GM23248 (cell line): Measurements from ENCODE around the gene SDC3. TPM values are rescaled to one million over a fixed set of nuclear protein-coding genes. Genes with fewer than 3 reads are reported as not detected.

Source experiments
- DNase-seq: peaks from one replicate; pipeline ENCODE4 v3.0.0-alpha.2; 2015
- H2AFZ ChIP-seq: fragments of 200-600 bp; sonication (generic); 2 replicates; pipeline ENCODE4 v1.6.1; 2016; ENCODE audit warnings: antibody characterized with exemption
- H3F3A ChIP-seq: fragments of 200-600 bp; sonication (generic); 2 replicates; pipeline ENCODE4 v1.6.1; 2016; ENCODE audit warnings: mild to moderate bottlenecking, antibody characterized with exemption, mixed run types; ENCODE audit not compliant: insufficient read depth
- H3K27ac ChIP-seq: fragments of 200-600 bp; sonication (generic); 2 replicates; pipeline ENCODE4 v1.5.1; 2016; ENCODE audit warnings: mild to moderate bottlenecking
- H3K27me3 ChIP-seq: fragments of 200-600 bp; sonication (generic); replicated peaks from 2 replicates; pipeline ENCODE4 v1.6.1; 2016; ENCODE audit warnings: mild to moderate bottlenecking; ENCODE audit not compliant: insufficient read depth
- H3K36me3 ChIP-seq: fragments of 200-600 bp; sonication (generic); 2 replicates; pipeline ENCODE4 v1.6.1; 2016; ENCODE audit warnings: low read depth, mild to moderate bottlenecking
- H3K4me1 ChIP-seq: fragments of 200-600 bp; sonication (generic); 2 replicates; pipeline ENCODE4 v1.6.1; 2016; ENCODE audit warnings: mild to moderate bottlenecking; ENCODE audit not compliant: insufficient read depth
- H3K4me2 ChIP-seq: fragments of 200-600 bp; sonication (generic); one replicate; pipeline ENCODE4 v1.6.1; 2016; ENCODE audit warnings: mild to moderate bottlenecking; ENCODE audit not compliant: unreplicated experiment
- H3K4me3 ChIP-seq: fragments of 200-600 bp; sonication (generic); 2 replicates; pipeline ENCODE4 v1.5.1; 2016; ENCODE audit warnings: mild to moderate bottlenecking
- H3K79me2 ChIP-seq: fragments of 200-600 bp; sonication (generic); 2 replicates; pipeline ENCODE4 v1.6.1; 2016; ENCODE audit warnings: mild to moderate bottlenecking; ENCODE audit not compliant: insufficient read depth
- H3K9ac ChIP-seq: fragments of 200-600 bp; sonication (generic); 2 replicates; pipeline ENCODE4 v1.6.1; 2016; ENCODE audit warnings: mild to moderate bottlenecking
- H3K9me2 ChIP-seq: fragments of 200-600 bp; sonication (generic); 2 replicates; pipeline ENCODE4 v1.6.1; 2016; ENCODE audit warnings: mixed run types, mild to moderate bottlenecking, moderate library complexity; ENCODE audit not compliant: insufficient read depth
- H3K9me3 ChIP-seq: fragments of 200-600 bp; sonication (generic); one replicate; pipeline ENCODE4 v1.6.1; 2017; ENCODE audit warnings: low read depth
- H4K20me1 ChIP-seq: fragments of 200-600 bp; sonication (generic); 2 replicates; pipeline ENCODE4 v1.6.0; 2016; ENCODE audit not compliant: insufficient read depth
- EZH2 ChIP-seq: fragments of 200-600 bp; sonication (generic); IDR thresholded peaks from 2 replicates; pipeline ENCODE4 v1.6.1; 2018; ENCODE audit warnings: antibody characterized with exemption, mild to moderate bottlenecking; ENCODE audit not compliant: insufficient read depth, poor library complexity, severe bottlenecking
- EZH2phosphoT487 ChIP-seq: fragments of 200-600 bp; sonication (generic); IDR thresholded peaks from 2 replicates; pipeline ENCODE4 v1.6.1; 2018; ENCODE audit warnings: antibody characterized with exemption, moderate library complexity, mild to moderate bottlenecking, low read depth; ENCODE audit not compliant: insufficient read depth
- WGBS, 2 experiments: methylation state at CpG; one replicate each; pipeline ENCODE4 v1.1.6; 2015 to 2017; ENCODE audit warnings: low lambda C conversion rate in 2 of 2, low coverage in 1 of 2; ENCODE audit errors: missing lambda C conversion rate in 2 of 2; 5-methylcytosine and 5-hydroxymethylcytosine counted together
- in situ Hi-C: fragments of 300-500 bp; cut with MboI; formaldehyde crosslinking; loops from 2 replicates; pipeline ENCODE4 v1.15.0; 2020
- polyA plus RNA-seq: library from polyadenylated mRNA; unstranded; fragments of >200 nt; fragmentation: Nextera tagmentation; extraction: Ambion mirVana; gene quantifications from 2 replicates; pipeline ENCODE4 v1.2.1, GENCODE V29; 2016
- total RNA-seq: library from RNA; depleted of rRNA; stranded (reverse); fragments of >200 nt; shearing (Covaris generic); gene quantifications from 2 replicates; pipeline ENCODE4 v1.2.3, GENCODE V29; 2014

SDC3 gene
- total and polyA plus RNA-seq, 2 experiments from 2014 or later: 6.9 to 39.7 TPM

- DNase-seq: no peak
- no peaks in the 10 kb centered on the region for H3K27me3 ChIP-seq
- no peak overlapping the region for H2AFZ ChIP-seq
- H3F3A ChIP-seq: 0 out of 2 replicates have a peak, but pooled peaks cover 3% of the 10 kb centered on the region
- no peak overlapping the region for H3K4me3 ChIP-seq
- H3K9me3 ChIP-seq: no peaks in the 10 kb centered on the region
- no peaks in the 10 kb centered on the region for H3K36me3 ChIP-seq
- in situ Hi-C loops: no loop called here
- no peaks in the 10 kb centered on the region for H3K9me2 ChIP-seq
- H3K4me2 ChIP-seq: no peak overlapping the region
- H3K27ac ChIP-seq: 0 out of 2 replicates have a peak overlapping the region, but pooled peaks have one; percentile 28
- no peak overlapping the region for H3K9ac ChIP-seq
- H4K20me1 ChIP-seq: no peaks in the 10 kb centered on the region
- H3K4me1 ChIP-seq: peaks cover 24% of the 10 kb centered on the region
- WGBS, 2 experiments: 95 to 100% methylated on average over 6 to 8 of the region's 8 CpGs
- no peak for TF ChIP-seq EZH2phosphoT487
- TF ChIP-seq EZH2: no peak
- H3K79me2 ChIP-seq: no peaks in the 10 kb centered on the region
These were observed 50.6 kb downstream of the SDC3 start for GRCh38 chr1:30857964-30858363.

DNA sequence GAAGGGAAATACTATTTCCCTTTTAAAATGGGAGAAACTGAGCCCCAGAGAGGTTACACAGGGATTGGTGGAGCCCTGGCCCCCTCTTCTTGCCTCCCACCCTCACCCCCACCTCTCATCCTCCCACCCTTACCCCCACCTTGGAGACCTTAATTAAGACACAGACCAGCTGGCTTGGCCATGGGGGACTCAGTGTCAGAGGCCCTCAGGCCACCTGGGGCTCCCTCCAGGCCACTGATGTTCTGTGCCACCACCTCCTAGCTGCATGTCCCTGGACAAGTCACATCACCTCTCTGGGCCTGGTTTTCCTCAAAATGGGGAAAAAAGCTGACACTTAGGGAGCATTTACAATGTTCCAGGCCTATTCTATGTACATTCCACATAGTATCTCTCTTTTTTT lies 51.5 kb downstream of the SDC3 start:
- Histone ChIP-seq H3K79me2 (no peaks in the 10 kb centered on the region), H3K9me3 (no peaks in the 10 kb centered on the region), H3K36me3 (no peaks in the 10 kb centered on the region), H3K27ac (no peak overlapping the region), H3K27me3 (no peaks in the 10 kb centered on the region), H3K9me2 (no peaks in the 10 kb centered on the region), H3F3A (0 out of 2 replicates have a peak, but pooled peaks cover 3% of the 10 kb centered on the region), H2AFZ (no peak overlapping the region), H3K4me3 (no peak overlapping the region), H3K4me1 (peaks cover 24% of the 10 kb centered on the region), H4K20me1 (no peaks in the 10 kb centered on the region), H3K4me2 (no peak overlapping the region), H3K9ac (no peak overlapping the region)
- TF ChIP-seq EZH2: no peak
- no peak for TF ChIP-seq EZH2phosphoT487
- DNase-seq: no peak
- in situ Hi-C loops: no loop called here

DNA sequence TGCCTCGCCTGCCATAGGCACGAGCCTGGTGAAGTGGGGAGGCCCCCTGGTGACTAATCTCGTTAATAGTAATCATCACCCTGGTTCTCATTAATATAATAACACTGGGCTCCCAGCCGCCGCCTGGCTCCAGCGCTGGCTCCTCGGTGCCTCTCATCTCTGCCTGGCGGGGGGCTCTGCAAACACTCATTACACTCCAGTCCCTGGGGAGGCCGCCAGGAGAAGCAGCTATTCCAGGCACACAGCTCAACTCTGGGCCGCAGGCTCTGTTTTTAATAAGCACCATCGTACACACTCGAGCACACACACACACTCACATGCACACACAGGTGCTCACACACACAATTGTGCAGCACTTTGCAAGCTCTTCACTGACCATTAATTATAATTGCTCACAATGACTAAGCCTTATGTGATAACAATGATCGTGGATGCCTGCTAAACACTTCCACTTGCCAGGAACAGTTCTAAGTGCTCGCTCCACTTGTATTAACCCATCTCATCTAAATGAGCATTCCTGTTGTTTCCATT lies 52.2 kb downstream of the SDC3 start:
- no peak for TF ChIP-seq EZH2
- TF ChIP-seq EZH2phosphoT487: no peak
- in situ Hi-C loops: no loop called here
- H3K27ac ChIP-seq: no peak overlapping the region
- no peak overlapping the region for H2AFZ ChIP-seq
- 0 out of 2 replicates have a peak, but pooled peaks cover 3% of the 10 kb centered on the region for H3F3A ChIP-seq
- no peaks in the 10 kb centered on the region for H4K20me1 ChIP-seq
- no peaks in the 10 kb centered on the region for H3K9me3 ChIP-seq
- no peak overlapping the region for H3K4me2 ChIP-seq
- no peaks in the 10 kb centered on the region for H3K27me3 ChIP-seq
- peak; percentile 63 for DNase-seq
- 6 to 8% methylated on average over 14 of the region's 14 CpGs for WGBS, 2 experiments
- H3K4me3 ChIP-seq: no peak overlapping the region
- H3K79me2 ChIP-seq: no peaks in the 10 kb centered on the region
- H3K4me1 ChIP-seq: peaks cover 24% of the 10 kb centered on the region
- H3K9me2 ChIP-seq: no peaks in the 10 kb centered on the region
- no peaks in the 10 kb centered on the region for H3K36me3 ChIP-seq
- no peak overlapping the region for H3K9ac ChIP-seq

- WGBS, 2 experiments: 60 to 63% methylated on average over 4 of the region's 4 CpGs
- Histone ChIP-seq H3F3A (0 out of 2 replicates have a peak, but pooled peaks cover 3% of the 10 kb centered on the region), H2AFZ (no peak overlapping the region), H4K20me1 (no peaks in the 10 kb centered on the region), H3K9me2 (no peaks in the 10 kb centered on the region), H3K27ac (no peak overlapping the region), H3K27me3 (no peaks in the 10 kb centered on the region), H3K4me3 (no peak overlapping the region), H3K9me3 (no peaks in the 10 kb centered on the region), H3K4me1 (peaks cover 24% of the 10 kb centered on the region), H3K9ac (no peak overlapping the region), H3K4me2 (no peak overlapping the region), H3K79me2 (no peaks in the 10 kb centered on the region), H3K36me3 (no peaks in the 10 kb centered on the region)
- no peak for TF ChIP-seq EZH2
- no peak for TF ChIP-seq EZH2phosphoT487
- in situ Hi-C loops: no loop called here
- no peak for DNase-seq
These were observed 52.8 kb downstream of the SDC3 start for GRCh38 chr1:30855686-30856259.

GRCh38 chr1:30853350-30853749 lies 55.2 kb downstream of the SDC3 start:
- no peak overlapping the region for H3K27ac ChIP-seq
- no peaks in the 10 kb centered on the region for H3K9me3 ChIP-seq
- no peak overlapping the region for H2AFZ ChIP-seq
- no peak overlapping the region for H3K9ac ChIP-seq
- TF ChIP-seq EZH2 (no peak), EZH2phosphoT487 (no peak)
- peaks cover 14% of the 10 kb centered on the region for H3K4me1 ChIP-seq
- H4K20me1 ChIP-seq: no peaks in the 10 kb centered on the region
- DNase-seq: no peak
- 0 out of 2 replicates have a peak, but pooled peaks cover 3% of the 10 kb centered on the region for H3F3A ChIP-seq
- no peaks in the 10 kb centered on the region for H3K36me3 ChIP-seq
- 74 to 75% methylated on average over 4 of the region's 4 CpGs for WGBS, 2 experiments
- no peak overlapping the region for H3K4me2 ChIP-seq
- in situ Hi-C loops: no loop called here
- H3K9me2 ChIP-seq: no peaks in the 10 kb centered on the region
- H3K4me3 ChIP-seq: no peak overlapping the region
- H3K27me3 ChIP-seq: 0 out of 2 replicates have a peak, but pooled peaks cover 6% of the 10 kb centered on the region
- H3K79me2 ChIP-seq: no peaks in the 10 kb centered on the region
